B cell (primary cell): ENCODE measurements around the gene PHYH. TPM values are rescaled to one million over a fixed set of nuclear protein-coding genes. Genes with fewer than 3 reads are reported as not detected.

ENCODE experiments used
- ATAC-seq: fragments of 200-7000 bp; cut with Tn5 transposase; one replicate; pipeline ENCODE4 v1.10.0; 2021; ENCODE audit warnings: low read depth, mild to moderate bottlenecking, moderate number of reproducible peaks, moderate library complexity
- CTCF ChIA-PET: fragments of 350-600 bp; sonication (Branson Sonifier 250); formaldehyde crosslinking; loops from one replicate; lab custom pipeline; 2021; ENCODE audit warnings: antibody characterized with exemption, inconsistent platforms; lab: Charles Lee
- POLR2A ChIA-PET: fragments of 350-600 bp; sonication (Branson Sonifier 250); formaldehyde crosslinking; loops from one replicate; lab custom pipeline; 2021; ENCODE audit warnings: antibody characterized with exemption; lab: Charles Lee
- DNase-seq: peaks from one replicate; pipeline ENCODE4 v3.0.0; 2013
- H2AFZ ChIP-seq: 2 replicates; pipeline ENCODE4 v1.6.1; 2012; ENCODE audit warnings: mild to moderate bottlenecking, low read depth, low read length; ENCODE audit not compliant: insufficient read depth, poor library complexity, severe bottlenecking
- H3K27ac ChIP-seq, 2 donors: 1 replicate in 1 of 2; 2 replicates in 1 of 2; pipeline ENCODE4 v1.5.1; 2012 to 2013; ENCODE audit warnings: low read length in 2 of 2, mild to moderate bottlenecking in 2 of 2, moderate library complexity in 1 of 2
- H3K27me3 ChIP-seq, 4 experiments: fragments of 200-600 bp in 1 of 4; sonication (generic) in 1 of 4; replicated peaks in 1 of 4; 1 replicate in 2 of 4; 2 replicates in 2 of 4; pipeline versions ENCODE4 v1.6.1 to v1.7.0; 2013 to 2016; ENCODE audit warnings: low read length in 3 of 4, mild to moderate bottlenecking in 2 of 4, mixed read lengths in 1 of 4, moderate library complexity in 1 of 4; ENCODE audit not compliant: insufficient read depth in 4 of 4, control insufficient read depth in 3 of 4; ENCODE audit errors: control extremely low read depth in 1 of 4
- H3K36me3 ChIP-seq, 2 experiments: replicated peaks in 1 of 2; 1 replicate in 1 of 2; 2 replicates in 1 of 2; pipeline versions ENCODE4 v1.6.1 to v1.7.1; 2013; ENCODE audit warnings: low read length in 1 of 2; ENCODE audit not compliant: insufficient read depth in 2 of 2, control insufficient read depth in 1 of 2; ENCODE audit errors: control extremely low read depth in 1 of 2, extremely low read depth in 1 of 2
- H3K4me1 ChIP-seq, 2 donors: fragments of 200-600 bp in 1 of 2; sonication (generic) in 1 of 2; 1 replicate in 1 of 2; 2 replicates in 1 of 2; pipeline versions ENCODE4 v1.5.1 to v1.6.1; 2013 to 2017; ENCODE audit warnings: low read length in 2 of 2; ENCODE audit not compliant: control insufficient read depth in 2 of 2, insufficient read depth in 2 of 2
- H3K4me2 ChIP-seq: replicated peaks from 2 replicates; pipeline ENCODE3; 2012; ENCODE audit warnings: mild to moderate bottlenecking, low read depth, low read length; ENCODE audit not compliant: poor library complexity, severe bottlenecking
- H3K4me3 ChIP-seq, 5 experiments: fragments of 200-600 bp in 1 of 5; sonication (generic) in 1 of 5; 1 replicate in 3 of 5; 2 replicates in 2 of 5; pipeline versions ENCODE4 v1.5.1 to v1.7.0; 2011 to 2016; ENCODE audit warnings: low read length in 4 of 5, mild to moderate bottlenecking in 4 of 5, low read depth in 2 of 5, control low read depth in 1 of 5, moderate library complexity in 1 of 5; ENCODE audit not compliant: insufficient read depth in 1 of 5; ENCODE audit errors: control extremely low read depth in 1 of 5, extremely low read depth in 1 of 5
- H3K79me2 ChIP-seq: fragments of 200-600 bp; sonication (generic); one replicate; pipeline ENCODE4 v1.6.0; 2016; ENCODE audit warnings: low read length; ENCODE audit not compliant: control insufficient read depth, insufficient read depth
- H3K9ac ChIP-seq: fragments of 200-600 bp; sonication (generic); 2 replicates; pipeline ENCODE4 v1.6.1; 2017; ENCODE audit warnings: mild to moderate bottlenecking, low read length, moderate library complexity
- H3K9me3 ChIP-seq, 3 donors: one replicate each; pipeline versions ENCODE4 v1.6.1 to v1.7.1; 2013; ENCODE audit warnings: low read length in 2 of 3; ENCODE audit not compliant: control insufficient read depth in 2 of 3, insufficient read depth in 1 of 3; ENCODE audit errors: control extremely low read depth in 1 of 3
- H4K20me1 ChIP-seq: 2 replicates; pipeline ENCODE4 v1.6.0; 2012; ENCODE audit warnings: mild to moderate bottlenecking, low read length; ENCODE audit not compliant: insufficient read depth, control insufficient read depth, poor library complexity, severe bottlenecking
- H3K27ac Mint-ChIP-seq: one replicate; pipeline ENCODE4 v1.8.0; 2021; ENCODE audit warnings: mixed read lengths
- H3K27me3 Mint-ChIP-seq: one replicate; pipeline ENCODE4 v1.8.0; 2021; ENCODE audit warnings: mixed read lengths
- H3K4me1 Mint-ChIP-seq: one replicate; pipeline ENCODE4 v1.8.0; 2021; ENCODE audit warnings: mixed read lengths
- H3K4me3 Mint-ChIP-seq: one replicate; pipeline ENCODE4 v1.8.0; 2021; ENCODE audit warnings: mixed read lengths
- H3K9me3 Mint-ChIP-seq: one replicate; pipeline ENCODE4 v1.8.0; 2022; ENCODE audit warnings: mixed read lengths; ENCODE audit not compliant: insufficient read depth
- EZH2 ChIP-seq: IDR thresholded peaks from 2 replicates; pipeline ENCODE4 v1.6.1; 2012; ENCODE audit warnings: borderline replicate concordance, low read depth, mild to moderate bottlenecking, moderate library complexity, low read length; ENCODE audit not compliant: insufficient read depth, poor library complexity, severe bottlenecking
- WGBS: methylation state at CpG from one replicate; pipeline ENCODE4 v1.1.5; 2013; ENCODE audit warnings: missing lambda C conversion rate; ENCODE audit not compliant: insufficient coverage; 5-methylcytosine and 5-hydroxymethylcytosine counted together
- intact Hi-C: fragments of 100-400 bp; cut with micrococcal nuclease; formaldehyde crosslinking; loops from one replicate; pipeline ENCODE4 v1.10.0; 2022
- polyA plus RNA-seq: library from polyadenylated mRNA; depleted of rRNA; stranded (reverse); fragments of >200 nt; gene quantifications from 2 replicates; pipeline ENCODE4 v1.2.3, GENCODE V29; 2012
- total RNA-seq, 2 donors: library from RNA; stranded (reverse); fragments of 120-200 nt in 1 of 2; gene quantifications; 1 replicate in 1 of 2; 2 replicates in 1 of 2; pipeline versions ENCODE4 v1.2.3 to v1.2.4, GENCODE V29; 2013 to 2022
- TF ChIP-seq, protein P1 (sequence below): fragments of 200-600 bp; IDR thresholded peaks from one replicate; pipeline ENCODE4 v1.8.0; 2022; ENCODE audit warnings: antibody characterized with exemption, mild to moderate bottlenecking

PHYH gene
- total and polyA plus RNA-seq, 2 donors (not counting 1 experiment from before 2014, with no cell fraction given), result 3.1 to 9.7 TPM

DNA sequence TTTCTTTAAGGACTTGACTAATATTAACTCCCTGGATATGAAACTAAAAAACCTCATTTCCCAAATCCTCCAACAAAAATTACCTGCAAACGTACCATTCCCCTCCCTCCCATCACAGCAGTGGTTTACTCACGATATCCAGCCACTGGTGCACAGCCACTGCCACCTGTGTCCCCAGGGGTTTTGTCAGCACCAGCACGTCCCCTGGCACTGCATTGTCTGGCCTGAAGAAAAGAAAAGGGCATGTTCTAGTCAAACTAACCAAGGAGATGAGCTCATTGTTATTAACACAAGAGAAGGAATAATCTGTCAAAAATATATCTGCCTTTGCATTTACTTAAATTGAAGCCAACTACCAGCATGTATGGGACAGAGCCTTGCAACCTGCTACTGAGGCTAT is 29.7 kb upstream of the PHYH start:
- ChIA-PET POLR2A (no interaction called here), CTCF (interaction anchor here (0.5 to 1.3 kb wide), 2 partner anchors 18 to 121 kb away, joined by 3 read pairs; no protein-coding TSS in a partner anchor)
- ATAC-seq (no peak), DNase-seq (no peak)
- WGBS, result 71% methylated on average over 3 of the region's 3 CpGs
- Mint-ChIP-seq H3K4me3 (no peak overlapping the region), H3K9me3 (no peaks in the 10 kb centered on the region), H3K27me3 (no peaks in the 10 kb centered on the region), H3K27ac (no peak overlapping the region), H3K4me1 (no peaks in the 10 kb centered on the region)
- H3K4me1 ChIP-seq, result no peaks in the 10 kb centered on the region
- no peaks in the 10 kb centered on the region for H4K20me1 ChIP-seq
- no peak overlapping the region for H3K4me2 ChIP-seq
- H3K9me3 ChIP-seq, result no peaks in the 10 kb centered on the region
- no peak overlapping the region for H3K9ac ChIP-seq
- H3K27ac ChIP-seq, result no peak overlapping the region
- H3K79me2 ChIP-seq, result no peaks in the 10 kb centered on the region
- peaks cover 0 to 65% of the 10 kb centered on the region in 2 experiments for H3K36me3 ChIP-seq
- TF ChIP-seq, protein P1, sequence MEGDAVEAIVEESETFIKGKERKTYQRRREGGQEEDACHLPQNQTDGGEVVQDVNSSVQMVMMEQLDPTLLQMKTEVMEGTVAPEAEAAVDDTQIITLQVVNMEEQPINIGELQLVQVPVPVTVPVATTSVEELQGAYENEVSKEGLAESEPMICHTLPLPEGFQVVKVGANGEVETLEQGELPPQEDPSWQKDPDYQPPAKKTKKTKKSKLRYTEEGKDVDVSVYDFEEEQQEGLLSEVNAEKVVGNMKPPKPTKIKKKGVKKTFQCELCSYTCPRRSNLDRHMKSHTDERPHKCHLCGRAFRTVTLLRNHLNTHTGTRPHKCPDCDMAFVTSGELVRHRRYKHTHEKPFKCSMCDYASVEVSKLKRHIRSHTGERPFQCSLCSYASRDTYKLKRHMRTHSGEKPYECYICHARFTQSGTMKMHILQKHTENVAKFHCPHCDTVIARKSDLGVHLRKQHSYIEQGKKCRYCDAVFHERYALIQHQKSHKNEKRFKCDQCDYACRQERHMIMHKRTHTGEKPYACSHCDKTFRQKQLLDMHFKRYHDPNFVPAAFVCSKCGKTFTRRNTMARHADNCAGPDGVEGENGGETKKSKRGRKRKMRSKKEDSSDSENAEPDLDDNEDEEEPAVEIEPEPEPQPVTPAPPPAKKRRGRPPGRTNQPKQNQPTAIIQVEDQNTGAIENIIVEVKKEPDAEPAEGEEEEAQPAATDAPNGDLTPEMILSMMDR, result no peak
- TF ChIP-seq EZH2, result no peak
- intact Hi-C loops, result no loop called here
- H3K27me3 ChIP-seq, result no peaks in the 10 kb centered on the region
- no peak overlapping the region for H2AFZ ChIP-seq
- H3K4me3 ChIP-seq, result no peak overlapping the region

DNA sequence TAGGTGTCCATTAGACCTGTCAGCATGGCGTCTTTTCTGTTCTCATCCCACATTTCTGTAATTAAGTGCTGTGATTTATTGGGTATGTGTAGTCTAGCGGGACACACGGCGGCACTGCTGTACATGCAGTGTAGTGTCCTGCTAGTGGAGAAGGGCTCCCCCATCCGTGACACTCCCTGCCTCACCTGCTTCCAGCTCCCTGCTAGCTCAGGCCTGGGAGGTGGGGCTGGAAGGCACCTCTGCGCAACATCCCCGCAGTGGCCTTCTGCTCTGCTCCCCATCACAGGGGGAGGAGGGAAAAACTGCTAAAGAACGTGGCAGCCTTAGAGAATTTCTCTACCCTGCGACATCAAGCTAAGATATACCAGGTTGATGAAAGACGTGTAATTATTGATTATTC is 28.7 kb upstream of the PHYH start:
- 100% methylated on average over 2 of the region's 10 CpGs for WGBS
- H3K27ac Mint-ChIP-seq, result no peak overlapping the region
- POLR2A ChIA-PET, result no interaction called here

More for the DNA sequence above, 28.7 kb upstream of the PHYH start:
- no peak for ATAC-seq
- H3K4me3 Mint-ChIP-seq, result no peak overlapping the region
- H3K27me3 Mint-ChIP-seq, result no peaks in the 10 kb centered on the region
- no peak overlapping the region for H2AFZ ChIP-seq
- no peaks in the 10 kb centered on the region for H3K79me2 ChIP-seq
- TF ChIP-seq EZH2, result no peak
- TF ChIP-seq, protein P1, result no peak
- no peaks in the 10 kb centered on the region for H4K20me1 ChIP-seq
- H3K36me3 ChIP-seq, result peaks cover 2 to 64% of the 10 kb centered on the region in 2 experiments
- intact Hi-C loops, result no loop called here
- H3K9me3 Mint-ChIP-seq, result no peaks in the 10 kb centered on the region
- DNase-seq, result no peak
- CTCF ChIA-PET, result no interaction called here
- no peak overlapping the region for H3K9ac ChIP-seq
- H3K4me1 Mint-ChIP-seq, result no peaks in the 10 kb centered on the region
- no peak overlapping the region for H3K27ac ChIP-seq
- no peaks in the 10 kb centered on the region for H3K9me3 ChIP-seq
- no peaks in the 10 kb centered on the region for H3K27me3 ChIP-seq
- no peak overlapping the region for H3K4me3 ChIP-seq
- H3K4me1 ChIP-seq, result no peaks in the 10 kb centered on the region
- no peak overlapping the region for H3K4me2 ChIP-seq
